ENCODE data around the gene DOCK3. TPM values are rescaled to one million over a fixed set of nuclear protein-coding genes. Genes with fewer than 3 reads are reported as not detected.
"Not testable (repeated sequence)": the region's sequence is repeated elsewhere in the genome, so short reads cannot be mapped to it uniquely, and the experiment has no call there.

DOCK3 gene
- total RNA-seq, 4 donors from 2014 or later, result 2.1 to 8.6 (median 2.9) TPM

DNA sequence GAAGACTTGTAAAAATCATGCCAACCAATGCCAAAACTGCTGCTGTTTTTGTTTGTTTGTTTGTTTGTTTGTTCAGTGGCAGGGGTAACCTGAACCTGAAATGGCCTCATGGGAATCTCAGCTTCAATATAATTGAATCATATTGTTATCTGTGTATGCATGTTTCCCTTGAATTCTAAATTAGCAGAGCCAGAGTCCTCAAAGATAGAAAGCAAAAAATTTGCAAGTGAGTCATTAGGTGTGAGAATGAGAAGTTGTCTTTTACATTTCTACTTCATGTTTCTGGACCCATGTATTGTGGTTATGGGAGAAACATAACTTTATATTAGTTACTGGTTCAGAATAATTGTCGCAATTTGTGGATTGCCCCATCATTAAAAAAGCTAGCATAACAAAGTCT lies 249.2 kb downstream of the DOCK3 start:
- 86% methylated on average over 1 of the region's 1 CpG for WGBS
- Histone ChIP-seq H3K27me3 (no peaks in the 10 kb centered on the region), H3K36me3 (no peaks in the 10 kb centered on the region), H3K27ac (no peak overlapping the region), H3K9me3 (peaks cover 7% of the 10 kb centered on the region), H3K4me1 (no peaks in the 10 kb centered on the region), H3K4me3 (no peak overlapping the region)
- DNase-seq (ENCODE audit: low spot score in 2 of 2), result no peak
- TF ChIP-seq POLR2A (IDR thresholded peaks at IDR 0.05), result no peak
- no peak for TF ChIP-seq POLR2AphosphoS5 (IDR thresholded peaks at IDR 0.05)
- TF ChIP-seq, protein P1, sequence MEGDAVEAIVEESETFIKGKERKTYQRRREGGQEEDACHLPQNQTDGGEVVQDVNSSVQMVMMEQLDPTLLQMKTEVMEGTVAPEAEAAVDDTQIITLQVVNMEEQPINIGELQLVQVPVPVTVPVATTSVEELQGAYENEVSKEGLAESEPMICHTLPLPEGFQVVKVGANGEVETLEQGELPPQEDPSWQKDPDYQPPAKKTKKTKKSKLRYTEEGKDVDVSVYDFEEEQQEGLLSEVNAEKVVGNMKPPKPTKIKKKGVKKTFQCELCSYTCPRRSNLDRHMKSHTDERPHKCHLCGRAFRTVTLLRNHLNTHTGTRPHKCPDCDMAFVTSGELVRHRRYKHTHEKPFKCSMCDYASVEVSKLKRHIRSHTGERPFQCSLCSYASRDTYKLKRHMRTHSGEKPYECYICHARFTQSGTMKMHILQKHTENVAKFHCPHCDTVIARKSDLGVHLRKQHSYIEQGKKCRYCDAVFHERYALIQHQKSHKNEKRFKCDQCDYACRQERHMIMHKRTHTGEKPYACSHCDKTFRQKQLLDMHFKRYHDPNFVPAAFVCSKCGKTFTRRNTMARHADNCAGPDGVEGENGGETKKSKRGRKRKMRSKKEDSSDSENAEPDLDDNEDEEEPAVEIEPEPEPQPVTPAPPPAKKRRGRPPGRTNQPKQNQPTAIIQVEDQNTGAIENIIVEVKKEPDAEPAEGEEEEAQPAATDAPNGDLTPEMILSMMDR (IDR thresholded peaks at IDR 0.05), result no peak
- no peak for TF ChIP-seq EP300 (IDR thresholded peaks at IDR 0.05)

DNA sequence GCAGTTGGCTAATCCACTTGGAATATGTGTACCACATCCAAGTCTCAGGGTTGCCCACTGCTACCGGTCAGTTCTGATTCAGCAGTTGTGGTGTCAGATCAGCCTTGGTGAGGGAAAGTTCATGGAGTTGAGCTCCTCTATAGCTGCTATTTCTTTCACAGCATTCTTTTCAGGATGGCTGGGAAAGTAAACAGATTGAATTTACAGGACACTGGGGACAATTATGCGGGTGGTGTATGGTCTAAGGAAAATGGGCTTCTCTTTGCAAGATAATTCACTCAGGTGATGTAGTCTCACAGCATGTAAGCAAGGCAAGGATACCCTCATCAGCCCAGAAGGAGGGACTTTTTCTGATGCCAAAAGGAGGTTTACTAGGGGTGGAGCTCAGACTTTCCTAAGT lies 249.9 kb downstream of the DOCK3 start:
- no peak overlapping the region for H3K27ac ChIP-seq
- H3K27me3 ChIP-seq, result no peaks in the 10 kb centered on the region
- no peak for DNase-seq (ENCODE audit: low spot score in 2 of 2)
- peaks cover 3% of the 10 kb centered on the region for H3K9me3 ChIP-seq
- no peaks in the 10 kb centered on the region for H3K4me1 ChIP-seq
- no peak overlapping the region for H3K4me3 ChIP-seq
- TF ChIP-seq POLR2A (IDR thresholded peaks at IDR 0.05), result no peak
- TF ChIP-seq, protein P1 (IDR thresholded peaks at IDR 0.05), result no peak
- TF ChIP-seq POLR2AphosphoS5 (IDR thresholded peaks at IDR 0.05), result no peak
- TF ChIP-seq EP300 (IDR thresholded peaks at IDR 0.05), result no peak
- 72% methylated on average over 2 of the region's 2 CpGs for WGBS
- no peaks in the 10 kb centered on the region for H3K36me3 ChIP-seq

DNA sequence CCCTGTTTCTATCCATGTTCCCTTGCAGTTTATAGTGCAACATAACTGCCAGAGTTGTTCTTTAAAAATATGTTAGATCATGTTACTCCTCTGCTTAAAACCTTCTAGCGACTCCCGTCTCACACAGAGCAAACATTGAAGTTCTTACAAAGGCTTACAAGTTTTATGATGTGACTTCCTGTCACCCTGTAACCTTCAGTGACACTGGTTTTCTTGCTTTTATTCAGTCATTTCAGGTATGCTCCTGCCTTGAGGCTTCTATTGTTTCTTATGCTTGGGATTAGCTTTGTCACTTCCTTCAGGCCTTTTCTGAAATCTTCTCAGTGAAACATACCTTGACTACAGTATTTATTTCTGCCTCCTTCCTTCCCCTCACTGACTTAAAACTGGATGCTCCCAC lies 252.1 kb downstream of the DOCK3 start:
- Histone ChIP-seq H3K27me3 (no peaks in the 10 kb centered on the region), H3K4me1 (no peaks in the 10 kb centered on the region), H3K27ac (no peak overlapping the region), H3K36me3 (no peaks in the 10 kb centered on the region), H3K4me3 (no peak overlapping the region), H3K9me3 (peaks cover 3% of the 10 kb centered on the region)
- TF ChIP-seq POLR2A (IDR thresholded peaks at IDR 0.05), result no peak
- TF ChIP-seq, protein P1 (IDR thresholded peaks at IDR 0.05), result no peak
- no peak for DNase-seq (ENCODE audit: low spot score in 2 of 2)
- 38% methylated on average over 2 of the region's 2 CpGs for WGBS

DNA sequence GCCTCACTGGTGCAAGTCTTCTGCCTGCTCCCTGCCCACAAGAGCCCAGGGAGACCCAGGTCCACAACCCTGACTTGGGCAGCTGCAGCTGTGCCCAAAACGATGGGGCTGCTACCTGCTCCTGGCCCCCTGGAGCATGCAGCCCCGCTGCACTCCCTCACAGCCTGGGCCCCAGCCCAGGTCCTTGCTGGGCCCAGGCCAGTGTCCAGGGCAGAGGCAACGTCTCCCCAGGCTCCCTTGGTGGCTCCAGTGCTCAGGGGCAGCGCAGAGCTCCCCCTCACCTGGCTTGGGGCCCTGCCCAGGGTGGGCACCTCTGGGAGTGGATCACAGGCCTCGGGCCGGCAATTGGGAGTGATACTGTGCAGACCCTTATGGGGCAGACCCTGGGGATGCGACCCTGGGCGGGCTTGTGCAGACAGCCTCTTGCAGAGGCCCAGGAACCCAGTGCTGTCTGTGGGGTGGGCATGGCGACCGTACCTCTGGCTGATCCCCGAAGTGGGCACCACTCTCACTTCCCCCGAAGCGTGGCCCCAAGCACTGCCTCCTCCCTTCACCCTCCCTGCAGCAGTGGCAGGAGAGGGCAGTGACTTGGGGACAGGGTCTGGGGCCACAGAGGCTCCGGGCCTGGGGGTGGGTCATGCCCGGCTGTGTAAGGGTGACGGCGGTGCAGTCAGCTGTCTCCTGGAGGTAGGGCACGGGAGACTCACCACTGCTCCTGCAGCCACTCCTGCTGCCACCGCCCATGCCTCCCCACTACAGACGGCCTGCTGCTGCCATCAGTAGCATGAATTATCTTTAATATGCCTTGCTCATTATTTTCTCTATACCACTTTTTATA lies 255.9 kb downstream of the DOCK3 start:
- Histone ChIP-seq H3K4me1 (no peaks in the 10 kb centered on the region), H3K9me3 (peaks cover 2% of the 10 kb centered on the region), H3K27me3 (no peaks in the 10 kb centered on the region), H3K27ac (no peak overlapping the region), H3K36me3 (no peaks in the 10 kb centered on the region), H3K4me3 (no peak overlapping the region)
- no peak for TF ChIP-seq EP300 (IDR thresholded peaks at IDR 0.05)
- TF ChIP-seq, protein P1 (IDR thresholded peaks at IDR 0.05), result no peak
- TF ChIP-seq POLR2A (IDR thresholded peaks at IDR 0.05), result no peak
- TF ChIP-seq POLR2AphosphoS5 (IDR thresholded peaks at IDR 0.05), result no peak
- 82% methylated on average over 7 of the region's 20 CpGs for WGBS
- DNase-seq (ENCODE audit: low spot score in 2 of 2), result no peak

DNA sequence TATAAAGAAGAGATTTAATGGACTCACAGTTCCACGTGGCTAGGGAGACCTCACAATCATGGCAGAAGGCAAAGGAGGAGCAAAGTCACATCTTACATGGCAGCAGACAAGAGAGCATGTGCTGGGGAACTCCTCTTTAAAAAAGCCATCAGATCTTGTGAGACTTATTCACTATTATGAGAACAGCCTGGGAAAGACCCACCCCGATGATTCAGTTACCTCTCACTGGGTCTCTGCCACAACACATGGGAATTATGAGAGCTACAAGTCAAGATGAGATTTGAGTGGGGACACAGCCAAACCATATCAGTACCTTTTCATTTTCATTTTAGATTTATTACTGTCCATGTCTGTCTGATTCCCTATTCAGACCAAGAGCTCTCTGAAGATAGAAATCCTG lies 258.2 kb downstream of the DOCK3 start:
- not testable (repeated sequence) for H3K4me3 ChIP-seq; H3K36me3 ChIP-seq; DNase-seq (ENCODE audit: low spot score in 2 of 2); H3K27me3 ChIP-seq; H3K9me3 ChIP-seq; H3K27ac ChIP-seq; H3K4me1 ChIP-seq
- 69% methylated on average over 2 of the region's 2 CpGs for WGBS

DNA sequence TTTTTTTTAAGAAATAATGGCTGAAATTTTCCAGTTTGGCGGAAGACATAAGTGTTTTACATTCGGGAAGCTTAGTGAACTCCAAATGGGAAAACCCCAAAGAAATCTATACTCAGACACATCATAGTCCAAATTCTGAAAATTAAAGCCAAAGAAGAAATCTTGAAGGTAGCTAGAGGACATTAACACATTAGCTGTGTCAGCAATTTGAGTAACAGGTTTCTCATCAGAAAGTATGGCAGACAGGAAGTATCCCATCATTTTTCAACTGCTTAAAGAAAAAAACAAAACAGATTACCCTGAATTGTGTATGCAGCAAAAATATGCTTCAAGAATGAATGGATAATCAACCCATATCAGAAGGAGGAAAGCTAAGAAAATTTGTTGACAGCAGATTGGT lies 261.7 kb downstream of the DOCK3 start:
- no peak overlapping the region for H3K27ac ChIP-seq
- WGBS, result 93% methylated on average over 2 of the region's 2 CpGs
- TF ChIP-seq, protein P1 (IDR thresholded peaks at IDR 0.05), result no peak
- no peak for TF ChIP-seq EP300 (IDR thresholded peaks at IDR 0.05)
- TF ChIP-seq POLR2AphosphoS5 (IDR thresholded peaks at IDR 0.05), result no peak
- no peak for TF ChIP-seq POLR2A (IDR thresholded peaks at IDR 0.05)
- peaks cover 3% of the 10 kb centered on the region for H3K9me3 ChIP-seq
- DNase-seq (ENCODE audit: low spot score in 2 of 2), result no peak
- no peaks in the 10 kb centered on the region for H3K36me3 ChIP-seq
- no peaks in the 10 kb centered on the region for H3K27me3 ChIP-seq
- no peak overlapping the region for H3K4me3 ChIP-seq
- H3K4me1 ChIP-seq, result no peaks in the 10 kb centered on the region
